OCI-LY3 (cell line): ENCODE measurements around the gene PDCD4.

Experiments
- H2AFZ ChIP-seq: fragments of 200-600, 300-600 bp; shearing (Covaris generic); 2 replicates; pipeline ENCODE4 v1.6.0; 2014; ENCODE audit warnings: antibody characterized with exemption, low read depth, low read length
- H3K27ac ChIP-seq: fragments of 200-600, 300-600 bp; sonication (generic); 2 replicates; pipeline ENCODE4 v1.5.1; 2014; ENCODE audit warnings: mild to moderate bottlenecking, low read length, moderate library complexity, mixed read lengths
- H3K27me3 ChIP-seq: fragments of 200-600, 300-600 bp; sonication (generic); 2 replicates; pipeline ENCODE4 v1.6.1; 2014; ENCODE audit warnings: low read depth, low read length, mixed read lengths
- H3K36me3 ChIP-seq: fragments of 200-600, 300-600 bp; sonication (generic); replicated peaks from 2 replicates; pipeline ENCODE3; 2014; ENCODE audit warnings: low read depth, low read length, mixed read lengths
- H3K4me1 ChIP-seq: fragments of 300-600, 200-600 bp; sonication (generic); 2 replicates; pipeline ENCODE4 v1.6.1; 2014; ENCODE audit warnings: low read length, mixed read lengths
- H3K4me2 ChIP-seq: fragments of 200-600, 300-600 bp; sonication (generic); 2 replicates; pipeline ENCODE4 v1.6.1; 2014; ENCODE audit warnings: low read length, mixed read lengths
- H3K4me3 ChIP-seq: fragments of 300-600, 200-600 bp; sonication (generic); 2 replicates; pipeline ENCODE4 v1.5.1; 2014; ENCODE audit warnings: antibody characterized with exemption, mild to moderate bottlenecking, low read length, moderate library complexity
- H3K79me2 ChIP-seq: fragments of 300-600, 200-600 bp; shearing (Covaris generic); 2 replicates; pipeline ENCODE4 v1.6.1; 2014; ENCODE audit warnings: mild to moderate bottlenecking, low read length, mixed read lengths
- H3K9ac ChIP-seq: fragments of 300-600, 200-600 bp; shearing (Covaris generic); 2 replicates; pipeline ENCODE4 v1.6.0; 2014; ENCODE audit warnings: mild to moderate bottlenecking, low read length, moderate library complexity
- H3K9me3 ChIP-seq: fragments of 200-600, 300-600 bp; shearing (Covaris generic); 2 replicates; pipeline ENCODE4 v1.6.1; 2014; ENCODE audit warnings: low read length, mixed read lengths; ENCODE audit not compliant: insufficient read depth
- H4K20me1 ChIP-seq: fragments of 200-600, 300-600 bp; sonication (generic); 2 replicates; pipeline ENCODE4 v1.6.1; 2016; ENCODE audit warnings: low read length, mixed read lengths; ENCODE audit not compliant: insufficient read depth
- EZH2phosphoT487 ChIP-seq: fragments of 200-600 bp; shearing (Covaris generic); IDR thresholded peaks from 2 replicates; pipeline ENCODE4 v1.6.1; 2018; ENCODE audit warnings: antibody characterized with exemption, mixed run types, low read depth
- TF ChIP-seq, protein P1 (sequence below): fragments of 200-600, 300-600 bp; sonication (generic); IDR thresholded peaks from 2 replicates; pipeline ENCODE4 v1.5.1; 2014; ENCODE audit warnings: antibody characterized with exemption, low read length, low read depth

The PDCD4 gene

DNA sequence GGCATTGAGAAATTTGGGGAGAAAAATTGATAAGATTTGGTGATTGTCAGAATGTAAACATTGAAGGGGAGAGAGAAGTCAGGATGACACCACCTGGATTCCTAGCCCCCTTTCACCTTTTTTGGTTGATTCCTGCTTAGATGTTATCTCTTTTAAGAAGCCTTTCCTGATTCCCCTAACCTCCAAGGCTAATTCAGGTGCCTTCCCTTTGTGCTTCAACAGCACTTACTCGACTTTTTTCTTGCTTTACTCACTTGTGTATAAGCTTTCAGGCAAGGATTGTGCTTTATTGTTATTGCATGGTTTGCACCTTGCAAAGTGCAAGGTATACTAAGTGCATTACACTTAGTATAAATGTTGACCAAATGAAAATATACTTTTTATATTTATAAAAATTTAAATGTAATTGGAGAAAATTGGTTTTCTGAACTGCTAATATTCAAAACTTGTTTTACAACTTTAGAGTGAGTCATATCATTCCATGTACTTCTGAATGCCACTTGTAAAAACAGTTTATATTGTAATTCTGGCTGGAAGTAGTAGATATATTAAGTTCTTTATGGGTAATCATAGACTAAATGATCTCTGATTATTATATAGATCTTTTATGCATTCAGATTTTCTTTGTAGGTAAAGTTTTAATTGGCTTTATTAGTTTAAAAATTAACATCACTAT is 60.9 kb downstream of the PDCD4 start:
- no peak overlapping the region for H3K4me3 ChIP-seq
- H2AFZ ChIP-seq: no peak overlapping the region
- no peak for TF ChIP-seq EZH2phosphoT487
- TF ChIP-seq, protein P1, sequence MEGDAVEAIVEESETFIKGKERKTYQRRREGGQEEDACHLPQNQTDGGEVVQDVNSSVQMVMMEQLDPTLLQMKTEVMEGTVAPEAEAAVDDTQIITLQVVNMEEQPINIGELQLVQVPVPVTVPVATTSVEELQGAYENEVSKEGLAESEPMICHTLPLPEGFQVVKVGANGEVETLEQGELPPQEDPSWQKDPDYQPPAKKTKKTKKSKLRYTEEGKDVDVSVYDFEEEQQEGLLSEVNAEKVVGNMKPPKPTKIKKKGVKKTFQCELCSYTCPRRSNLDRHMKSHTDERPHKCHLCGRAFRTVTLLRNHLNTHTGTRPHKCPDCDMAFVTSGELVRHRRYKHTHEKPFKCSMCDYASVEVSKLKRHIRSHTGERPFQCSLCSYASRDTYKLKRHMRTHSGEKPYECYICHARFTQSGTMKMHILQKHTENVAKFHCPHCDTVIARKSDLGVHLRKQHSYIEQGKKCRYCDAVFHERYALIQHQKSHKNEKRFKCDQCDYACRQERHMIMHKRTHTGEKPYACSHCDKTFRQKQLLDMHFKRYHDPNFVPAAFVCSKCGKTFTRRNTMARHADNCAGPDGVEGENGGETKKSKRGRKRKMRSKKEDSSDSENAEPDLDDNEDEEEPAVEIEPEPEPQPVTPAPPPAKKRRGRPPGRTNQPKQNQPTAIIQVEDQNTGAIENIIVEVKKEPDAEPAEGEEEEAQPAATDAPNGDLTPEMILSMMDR: no peak
- H3K36me3 ChIP-seq: peaks cover 5% of the 10 kb centered on the region
- H3K4me1 ChIP-seq: peaks cover 5% of the 10 kb centered on the region
- no peak overlapping the region for H3K4me2 ChIP-seq
- peaks cover 81% of the 10 kb centered on the region for H4K20me1 ChIP-seq
- H3K9me3 ChIP-seq: no peaks in the 10 kb centered on the region
- H3K79me2 ChIP-seq: peaks cover 96% of the 10 kb centered on the region
- no peaks in the 10 kb centered on the region for H3K27me3 ChIP-seq
- no peak overlapping the region for H3K27ac ChIP-seq
- H3K9ac ChIP-seq: no peak overlapping the region

DNA sequence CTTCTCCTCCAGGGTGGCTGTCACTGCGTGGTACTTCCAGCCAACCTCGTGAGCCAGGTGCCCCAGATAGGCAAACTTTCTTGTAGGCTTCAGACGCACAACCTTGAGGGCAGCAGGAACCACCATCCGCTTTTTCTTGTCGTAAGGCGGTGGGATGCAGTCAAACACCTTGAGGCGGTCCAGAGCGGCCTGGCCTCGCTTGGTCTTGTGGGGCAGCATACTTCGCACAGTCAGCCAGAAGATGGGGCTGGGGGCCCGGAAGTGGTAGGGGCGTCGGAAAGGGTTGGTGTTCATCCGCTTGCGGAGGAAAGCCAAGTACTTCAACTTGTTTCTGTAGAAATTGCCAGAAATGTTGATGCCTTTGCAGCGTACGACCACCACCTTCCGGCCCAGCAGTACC is 65.0 kb downstream of the PDCD4 start:
- H3K27ac ChIP-seq: no peak overlapping the region
- no peaks in the 10 kb centered on the region for H3K27me3 ChIP-seq
- peaks cover 89% of the 10 kb centered on the region for H3K79me2 ChIP-seq

DNA sequence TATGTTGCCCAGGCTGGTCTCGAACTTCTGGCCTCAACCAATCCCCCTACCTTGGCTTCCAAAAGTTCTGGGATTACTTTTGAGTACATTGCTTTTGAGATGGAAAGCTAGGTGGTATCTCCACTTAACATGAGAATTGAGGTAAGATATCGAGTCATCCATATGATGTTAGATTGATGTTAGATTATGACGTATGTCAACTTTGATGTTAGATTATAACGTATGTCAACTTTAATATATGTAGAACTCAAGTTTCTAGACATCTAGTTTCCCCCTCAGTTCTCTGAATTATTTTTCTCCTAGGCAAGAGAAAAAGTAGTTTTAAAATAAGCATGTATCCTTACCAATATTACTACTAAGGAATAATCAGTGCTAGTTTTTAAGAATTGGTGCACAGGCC is 67.7 kb downstream of the PDCD4 start:
- Histone ChIP-seq H3K36me3 (peaks cover 30% of the 10 kb centered on the region), H3K9ac (no peak overlapping the region), H3K4me3 (no peak overlapping the region), H3K27me3 (no peaks in the 10 kb centered on the region), H3K4me2 (no peak overlapping the region), H3K4me1 (no peaks in the 10 kb centered on the region), H3K9me3 (no peaks in the 10 kb centered on the region), H3K27ac (no peak overlapping the region), H2AFZ (no peak overlapping the region), H4K20me1 (peaks cover 67% of the 10 kb centered on the region), H3K79me2 (peaks cover 90% of the 10 kb centered on the region)
- TF ChIP-seq, protein P1: no peak

More for the DNA sequence above, 65.0 kb downstream of the PDCD4 start:
- no peak overlapping the region for H3K4me2 ChIP-seq
- no peak overlapping the region for H3K4me3 ChIP-seq
- peaks cover 5% of the 10 kb centered on the region for H3K36me3 ChIP-seq
- no peak overlapping the region for H2AFZ ChIP-seq
- peaks cover 60% of the 10 kb centered on the region for H4K20me1 ChIP-seq
- H3K4me1 ChIP-seq: peaks cover 4% of the 10 kb centered on the region
- TF ChIP-seq, protein P1: no peak
- TF ChIP-seq EZH2phosphoT487: no peak
- no peak overlapping the region for H3K9ac ChIP-seq
- no peaks in the 10 kb centered on the region for H3K9me3 ChIP-seq

DNA sequence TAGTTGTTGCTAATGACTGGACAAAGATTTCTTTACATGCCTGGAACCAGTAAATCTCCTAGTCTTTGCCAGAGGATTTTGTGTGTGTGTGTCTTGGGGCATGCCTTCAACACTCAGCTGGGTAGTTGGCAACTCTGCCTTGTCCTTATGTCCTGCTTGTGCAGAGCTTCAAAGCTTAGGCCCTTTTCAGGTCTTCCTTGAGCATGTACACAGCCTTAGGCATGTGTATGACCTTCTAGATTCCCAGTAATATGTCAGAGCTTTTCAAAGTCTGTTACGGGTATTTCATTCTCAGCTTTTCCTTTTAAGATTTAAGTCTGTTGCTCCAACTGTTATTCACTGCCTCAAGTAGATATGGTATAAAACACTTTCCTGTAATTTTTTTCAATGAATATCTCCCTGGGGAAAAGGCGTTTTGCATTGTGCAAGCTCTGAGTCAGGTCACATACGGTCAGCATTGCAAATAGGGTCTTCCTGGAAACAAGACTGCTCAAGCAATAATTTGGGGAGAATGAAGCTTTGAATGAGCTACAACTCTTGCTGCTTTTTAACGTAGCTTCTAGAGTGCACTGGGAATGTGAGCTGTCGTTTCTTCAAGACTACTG is 73.2 kb downstream of the PDCD4 start:
- Histone ChIP-seq H2AFZ (no peak overlapping the region), H4K20me1 (peaks cover 62% of the 10 kb centered on the region), H3K4me3 (no peak overlapping the region), H3K79me2 (peaks cover 69% of the 10 kb centered on the region), H3K27me3 (no peaks in the 10 kb centered on the region), H3K4me1 (peaks cover 6% of the 10 kb centered on the region), H3K36me3 (peaks cover 46% of the 10 kb centered on the region), H3K9me3 (no peaks in the 10 kb centered on the region), H3K27ac (no peak overlapping the region), H3K9ac (no peak overlapping the region), H3K4me2 (no peak overlapping the region)
- TF ChIP-seq, protein P1: no peak
- no peak for TF ChIP-seq EZH2phosphoT487
